IMR-90 (cell line): Measurements from ENCODE around the gene GNAS. TPM values are rescaled to one million over a fixed set of nuclear protein-coding genes. Genes with fewer than 3 reads are reported as not detected.

Experiments
- ATAC-seq: fragments of 200-7000 bp; cut with Tn5 transposase; 2 replicates; pipeline ENCODE4 v1.9.1; 2020; ENCODE audit warnings: low read depth, mild to moderate bottlenecking, moderate library complexity
- BruUV-seq: library from RNA; stranded (reverse); fragments of 400-500 nt; replicated peaks from 2 replicates; lab custom pipeline; 2021; lab: Mats Ljungman, UMichigan
- CTCF ChIA-PET: fragments of 300-600 bp; formaldehyde crosslinking; extraction: SDS; loops from one replicate; lab custom pipeline; 2021; ENCODE audit warnings: antibody characterized with exemption; lab: Yijun Ruan, JAX
- POLR2A ChIA-PET: fragments of 300-600 bp; sonication (Branson Sonifier 250); formaldehyde crosslinking; loops from one replicate; lab custom pipeline; 2022; ENCODE audit warnings: antibody characterized with exemption; ENCODE audit not compliant: unreplicated experiment; lab: Charles Lee
- DNase-seq: peaks from one replicate; pipeline ENCODE4 v3.0.0; 2013
- H2AFZ ChIP-seq: replicated peaks from 2 replicates; pipeline ENCODE3; 2013; ENCODE audit warnings: low read length, mild to moderate bottlenecking; ENCODE audit not compliant: poor library complexity
- H2AK5ac ChIP-seq: 2 replicates; pipeline ENCODE4 v1.6.1; 2013; ENCODE audit warnings: low read depth, low read length, inconsistent platforms
- H2AK9ac ChIP-seq: replicated peaks from 2 replicates; pipeline ENCODE3; 2013; ENCODE audit warnings: mild to moderate bottlenecking, low read depth, low read length, moderate library complexity; ENCODE audit not compliant: poor library complexity
- H2BK120ac ChIP-seq: 2 replicates; pipeline ENCODE4 v1.6.1; 2013; ENCODE audit warnings: low read depth, low read length, inconsistent platforms
- H2BK15ac ChIP-seq: 3 replicates; pipeline ENCODE4 v1.6.1; 2013; ENCODE audit warnings: low read depth, low read length, inconsistent platforms
- H2BK20ac ChIP-seq: 2 replicates; pipeline ENCODE4 v1.6.1; 2013; ENCODE audit warnings: low read depth, mild to moderate bottlenecking, inconsistent platforms, low read length, moderate library complexity
- H2BK5ac ChIP-seq: 2 replicates; pipeline ENCODE4 v1.6.1; 2013; ENCODE audit warnings: mild to moderate bottlenecking, low read depth, low read length, inconsistent platforms; ENCODE audit not compliant: poor library complexity, severe bottlenecking
- H3K14ac ChIP-seq: replicated peaks from 2 replicates; pipeline ENCODE4 v1.6.1; 2013; ENCODE audit warnings: low read depth, low read length, inconsistent platforms
- H3K18ac ChIP-seq: 2 replicates; pipeline ENCODE4 v1.6.1; 2013; ENCODE audit warnings: low read depth, low read length, control low read depth
- H3K23ac ChIP-seq: 2 replicates; pipeline ENCODE4 v1.6.1; 2013; ENCODE audit warnings: low read depth, low read length, inconsistent platforms
- H3K27ac ChIP-seq: 2 replicates; pipeline ENCODE4 v1.5.1; 2013; ENCODE audit warnings: mild to moderate bottlenecking, control low read depth, low read length; ENCODE audit not compliant: insufficient read depth
- H3K27me3 ChIP-seq: 2 replicates; pipeline ENCODE4 v1.6.1; 2013; ENCODE audit warnings: low read length; ENCODE audit not compliant: control insufficient read depth, insufficient read depth
- H3K36me3 ChIP-seq: 2 replicates; pipeline ENCODE4 v1.6.1; 2013; ENCODE audit warnings: low read length, mixed read lengths; ENCODE audit not compliant: control insufficient read depth, insufficient read depth
- H3K4ac ChIP-seq: 2 replicates; pipeline ENCODE4 v1.6.1; 2013; ENCODE audit warnings: low read depth, low read length, inconsistent platforms
- H3K4me1 ChIP-seq: 2 replicates; pipeline ENCODE4 v1.6.1; 2013; ENCODE audit warnings: low read length, mixed read lengths; ENCODE audit not compliant: control insufficient read depth, insufficient read depth
- H3K4me2 ChIP-seq: 2 replicates; pipeline ENCODE4 v1.6.1; 2013; ENCODE audit warnings: low read depth, mild to moderate bottlenecking, control low read depth, low read length, moderate library complexity
- H3K4me3 ChIP-seq: 2 replicates; pipeline ENCODE4 v1.5.1; 2013; ENCODE audit warnings: low read depth, mild to moderate bottlenecking, control low read depth, low read length, moderate library complexity; ENCODE audit not compliant: insufficient read depth
- H3K56ac ChIP-seq: 2 replicates; pipeline ENCODE4 v1.6.1; 2013; ENCODE audit warnings: low read length, inconsistent platforms; ENCODE audit not compliant: insufficient read depth; ENCODE audit errors: extremely low read depth
- H3K79me1 ChIP-seq, 2 experiments: 2 replicates each; pipeline ENCODE4 v1.6.1; 2013; ENCODE audit warnings: low read length in 2 of 2, inconsistent platforms in 1 of 2, low read depth in 1 of 2
- H3K9ac ChIP-seq: 2 replicates; pipeline ENCODE4 v1.6.1; 2013; ENCODE audit warnings: low read depth, low read length, control low read depth
- H3K9me1 ChIP-seq: 2 replicates; pipeline ENCODE4 v1.6.1; 2013; ENCODE audit warnings: low read length, inconsistent platforms; ENCODE audit not compliant: insufficient read depth
- H3K9me3 ChIP-seq: 2 replicates; pipeline ENCODE4 v1.6.1; 2013; ENCODE audit warnings: low read length; ENCODE audit not compliant: control insufficient read depth, insufficient read depth
- H4K20me1 ChIP-seq: 2 replicates; pipeline ENCODE4 v1.6.1; 2013; ENCODE audit warnings: low read length, inconsistent platforms; ENCODE audit not compliant: insufficient read depth
- H4K5ac ChIP-seq: 2 replicates; pipeline ENCODE4 v1.6.1; 2013; ENCODE audit warnings: mild to moderate bottlenecking, low read depth, low read length, control low read depth
- H4K8ac ChIP-seq, 2 experiments: 2 replicates each; pipeline ENCODE4 v1.6.1; 2013; ENCODE audit warnings: low read depth in 2 of 2, low read length in 2 of 2, control low read depth in 1 of 2, inconsistent platforms in 1 of 2
- H4K91ac ChIP-seq: 2 replicates; pipeline ENCODE4 v1.6.1; 2013; ENCODE audit warnings: low read depth, low read length, inconsistent platforms; ENCODE audit not compliant: insufficient read depth
- CEBPB ChIP-seq: IDR thresholded peaks from 2 replicates; pipeline ENCODE4 v1.6.1; 2012; ENCODE audit warnings: low read depth, low read length, improper control_type of control experiment
- MXI1 ChIP-seq: IDR thresholded peaks from 2 replicates; pipeline ENCODE4 v1.6.1; 2012; ENCODE audit warnings: low read depth, mild to moderate bottlenecking, low read length, moderate library complexity, borderline replicate concordance
- SMC3 ChIP-seq: fragments of 150-350 bp; IDR thresholded peaks from 2 replicates; pipeline ENCODE4 v1.6.1; 2016; ENCODE audit warnings: low read depth, mild to moderate bottlenecking, antibody characterized with exemption, low read length, moderate library complexity
- WGBS, 2 experiments: methylation state at CpG; one replicate each; pipeline versions ENCODE4 v1.1.5 to v1.1.7; 2013; ENCODE audit warnings: missing lambda C conversion rate in 2 of 2; ENCODE audit not compliant: insufficient read length in 1 of 2; ENCODE audit errors: extremely low coverage in 2 of 2; 5-methylcytosine and 5-hydroxymethylcytosine counted together
- dilution Hi-C: fragments of 300-500 bp; cut with HindIII; formaldehyde crosslinking; loops from one replicate; pipeline ENCODE4 v1.14.3; 2018; ENCODE audit warnings: low sequenced_read_pairs; ENCODE audit not compliant: unreplicated experiment
- in situ Hi-C: fragments of 300-500 bp; cut with MboI; formaldehyde crosslinking; loops from 3 replicates; pipeline ENCODE4 v1.14.3; 2019; ENCODE audit warnings: low sequenced_read_pairs, inconsistent platforms, mixed read lengths
- intact Hi-C: fragments of 100-400 bp; cut with micrococcal nuclease; formaldehyde crosslinking; loops from 2 replicates; pipeline ENCODE4 v1.10.0; 2022
- polyA plus RNA-seq, 3 experiments: library from polyadenylated mRNA; depleted of rRNA; stranded (reverse); fragments of >200 nt; gene quantifications; 2 replicates each; pipeline ENCODE4 v1.2.3, GENCODE V29; 2012; ENCODE audit warnings: low replicate concordance in 1 of 3
- total RNA-seq: library from RNA; depleted of rRNA; stranded (reverse); fragments of >200 nt; gene quantifications from 2 replicates; pipeline ENCODE4 v1.2.3, GENCODE V29; 2012

Gene GNAS
- total and polyA plus RNA-seq, 2 of the 4 experiments (the other 2 are of a cell fraction): 397 to 1,356 TPM

- Histone ChIP-seq H2BK120ac (no peak overlapping the region), H3K4me1 (peaks cover 19% of the 10 kb centered on the region)
- dilution Hi-C loops: no loop called here
Observed at GRCh38 chr20:58894652-58895447, 42.3 kb downstream of the GNAS start.

More at GRCh38 chr20:58894652-58895447, 42.3 kb downstream of the GNAS start:
- Histone ChIP-seq H3K36me3 (peaks cover 10% of the 10 kb centered on the region), H4K91ac (no peak overlapping the region), H3K79me1 (peaks cover 8 to 44% of the 10 kb centered on the region in 2 experiments; a peak in 3 of 4 replicates), H4K8ac (no peak overlapping the region), H3K9ac (no peak overlapping the region; the same call in 1 of the 2 replicates), H2BK15ac (no peak overlapping the region), H2AFZ (no peak overlapping the region), H4K5ac (no peak overlapping the region), H3K23ac (peak overlapping the region; percentile 44; the same call in 1 of the 2 replicates), H3K4me2 (peak overlapping the region; percentile 38), H2AK5ac (no peak overlapping the region), H3K27me3 (no peaks in the 10 kb centered on the region), H4K20me1 (peaks cover 72% of the 10 kb centered on the region), H3K9me1 (peaks cover 10% of the 10 kb centered on the region), H3K4me3 (no peak overlapping the region), H3K56ac (no peak overlapping the region), H3K4ac (no peak overlapping the region), H3K18ac (no peak overlapping the region; the same call in 1 of the 2 replicates), H2BK5ac (no peak overlapping the region), H3K14ac (no peak overlapping the region; the same call in 1 of the 2 replicates), H3K9me3 (no peaks in the 10 kb centered on the region), H3K27ac (peak overlapping the region; percentile 3; the same call in 1 of the 2 replicates), H2BK20ac (no peak overlapping the region), H2AK9ac (no peak overlapping the region)
- intact Hi-C loops: loop anchor here (1.0 to 5.0 kb wide), 3 partner anchors 86 to 1508 kb away; partner anchors contain the start of genes ATP5F1E and NELFCD
- in situ Hi-C loops: no loop called here
- no TSS peak for BruUV-seq
- ATAC-seq (no peak), DNase-seq (no peak)
- peak; percentile 50; the same call in 1 of the 2 replicates for TF ChIP-seq CEBPB
- TF ChIP-seq SMC3: no peak
- no peak for TF ChIP-seq MXI1
- POLR2A ChIA-PET: no interaction called here
- CTCF ChIA-PET: no interaction called here
- 0 to 100% methylated on average over 1 of the region's 5 CpGs for WGBS, 2 experiments
